Stimulated activated naive CD4-positive, alpha-beta T cell treated with Interleukin-2 at 50 U/mL for 16 hours (primary cell): ENCODE data around the gene NEAT1.

ENCODE experiments used
- DNase-seq: peaks from one replicate; lab custom pipeline; 2025; lab: John Stamatoyannopoulos, UW

The NEAT1 gene

GRCh38 chr11:65422633-65423515, at the start of gene NEAT1:
TSS of gene NEAT1 (plus strand) at chr11:65422798.
- DNase-seq: peak; percentile 90

- DNase-seq: no peak
Measured at GRCh38 chr11:65373839-65374580, 48.6 kb upstream of the NEAT1 start.

DNA sequence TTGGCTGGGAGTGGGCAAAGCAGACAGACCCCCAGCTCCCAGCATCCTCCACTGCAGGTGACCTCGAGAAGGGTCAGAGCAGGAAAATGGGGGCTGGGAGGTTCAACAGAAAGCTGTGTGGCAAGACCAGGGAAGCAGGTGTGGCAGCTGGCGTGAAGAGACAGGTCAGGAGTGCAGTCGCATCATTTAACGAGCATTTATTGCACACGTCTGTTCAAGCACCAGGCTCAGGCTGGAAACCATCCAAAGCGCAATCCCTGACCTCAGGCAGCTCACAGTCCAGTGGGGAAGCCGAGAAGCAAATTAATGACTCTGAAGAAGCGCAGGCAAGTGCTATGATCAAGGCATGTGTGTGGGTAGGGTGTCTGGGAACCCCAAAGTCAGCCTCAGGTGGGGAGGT, 47.6 kb upstream of the NEAT1 start:
- no peak for DNase-seq

DNA sequence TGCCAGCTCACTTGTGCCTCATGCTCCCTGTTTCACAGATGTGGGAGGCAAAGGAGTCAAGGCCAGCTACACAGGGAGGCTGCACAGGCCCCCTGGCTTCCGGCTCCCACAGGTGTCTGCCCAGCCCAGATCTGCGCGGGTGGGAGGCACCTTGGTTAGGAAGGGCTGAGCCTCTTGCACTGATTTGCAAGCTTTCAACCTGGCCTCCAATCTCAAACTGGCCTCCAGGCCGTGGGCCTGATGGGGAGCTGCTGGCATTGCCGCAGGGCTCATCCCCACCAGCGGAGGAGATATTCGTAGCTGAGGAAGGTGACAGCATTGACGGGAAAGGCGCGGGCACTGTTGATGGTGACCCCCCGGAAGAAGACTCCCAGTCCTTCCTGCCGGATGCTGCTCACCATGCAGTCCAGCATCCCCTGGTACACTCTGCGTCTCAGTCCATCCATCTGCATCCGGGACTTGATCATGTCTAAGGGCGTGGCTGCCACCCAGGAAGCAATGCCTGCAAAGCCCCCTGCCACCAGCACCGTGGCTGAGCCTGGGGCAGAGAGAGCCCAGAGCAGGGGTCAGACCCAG, 46.4 kb upstream of the NEAT1 start:
- no peak for DNase-seq

DNA sequence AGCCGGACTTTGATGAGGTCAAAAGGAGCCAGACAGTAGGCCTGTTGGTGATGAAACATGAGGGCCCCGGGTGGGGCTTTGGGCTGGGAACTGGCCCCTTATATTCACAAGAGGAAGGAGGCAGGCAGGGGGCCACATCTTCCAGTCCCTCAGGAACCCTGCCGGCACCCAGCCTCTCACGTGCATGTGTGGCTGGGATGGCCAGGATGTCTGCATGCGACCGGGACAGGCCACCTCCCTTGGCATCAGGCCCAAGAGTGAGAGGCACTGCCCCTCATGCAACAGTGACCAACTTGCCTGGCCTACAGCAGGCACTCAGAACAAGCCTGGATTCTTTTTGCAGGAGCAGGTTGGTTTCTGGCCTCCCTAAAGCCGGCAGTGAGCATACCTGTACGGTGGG, 45.6 kb upstream of the NEAT1 start:
- no peak for DNase-seq

DNA sequence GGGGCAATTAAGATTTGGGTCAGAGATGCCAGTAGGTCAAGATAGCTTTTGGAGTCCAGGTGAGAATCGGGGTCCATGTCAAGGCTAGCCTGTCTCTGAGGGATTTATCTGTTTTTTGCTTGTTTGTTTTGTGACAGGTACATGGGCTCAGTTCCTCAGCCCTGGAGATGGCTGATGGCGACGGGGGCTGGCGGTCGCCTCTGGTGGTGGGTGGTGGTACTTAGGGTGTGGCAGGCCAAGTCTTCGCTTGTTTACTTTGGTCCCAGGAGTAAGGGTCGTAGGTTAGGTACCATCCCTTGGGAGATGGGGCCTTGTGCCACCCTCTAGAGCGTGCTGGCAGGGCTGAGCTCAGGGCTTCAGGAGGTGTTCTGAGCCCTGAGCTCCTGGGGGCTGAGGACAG, 44.8 kb upstream of the NEAT1 start:
- no peak for DNase-seq

GRCh38 chr11:65378208-65378927, 44.2 kb upstream of the NEAT1 start:
- DNase-seq: no peak

- DNase-seq: no peak
Measured at GRCh38 chr11:65378928-65379638, 43.5 kb upstream of the NEAT1 start.

DNA sequence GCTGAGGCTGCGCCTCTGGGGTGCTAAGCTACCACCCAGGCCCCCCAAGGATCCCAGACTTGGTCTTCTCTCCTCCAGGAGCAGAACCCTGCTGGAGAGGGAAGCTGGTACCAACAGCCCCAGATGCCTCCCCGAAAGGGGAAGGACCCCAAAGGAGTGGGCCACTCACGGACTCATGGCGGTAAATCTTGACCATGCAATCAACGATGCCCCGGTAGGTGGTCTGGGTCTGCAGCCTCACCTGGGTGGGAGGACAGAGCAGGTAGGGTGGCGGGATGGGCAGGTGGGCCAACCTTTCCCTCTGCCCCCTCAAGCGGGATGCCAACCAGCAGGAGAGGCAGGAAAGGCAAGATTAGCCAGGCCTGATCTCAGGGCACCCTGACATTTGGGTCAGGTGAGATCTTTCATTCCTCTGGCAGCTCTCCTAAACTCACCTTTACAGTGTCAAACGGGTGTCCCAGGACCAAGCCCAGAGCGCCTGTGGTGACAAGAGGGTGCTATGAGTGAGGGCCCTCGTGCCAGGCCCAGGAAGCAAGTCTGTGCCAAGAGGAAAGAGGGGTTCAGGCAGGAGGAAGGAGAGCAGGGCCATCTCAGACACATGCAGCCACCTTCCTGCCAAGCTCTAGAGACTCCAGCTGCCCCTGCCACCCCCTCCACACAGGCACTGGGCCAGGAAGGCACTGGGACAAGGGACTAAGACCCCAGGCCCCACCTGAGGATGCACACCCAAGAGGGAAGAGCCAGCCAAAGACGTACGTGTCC, 42.7 kb upstream of the NEAT1 start:
- no peak for DNase-seq

DNA sequence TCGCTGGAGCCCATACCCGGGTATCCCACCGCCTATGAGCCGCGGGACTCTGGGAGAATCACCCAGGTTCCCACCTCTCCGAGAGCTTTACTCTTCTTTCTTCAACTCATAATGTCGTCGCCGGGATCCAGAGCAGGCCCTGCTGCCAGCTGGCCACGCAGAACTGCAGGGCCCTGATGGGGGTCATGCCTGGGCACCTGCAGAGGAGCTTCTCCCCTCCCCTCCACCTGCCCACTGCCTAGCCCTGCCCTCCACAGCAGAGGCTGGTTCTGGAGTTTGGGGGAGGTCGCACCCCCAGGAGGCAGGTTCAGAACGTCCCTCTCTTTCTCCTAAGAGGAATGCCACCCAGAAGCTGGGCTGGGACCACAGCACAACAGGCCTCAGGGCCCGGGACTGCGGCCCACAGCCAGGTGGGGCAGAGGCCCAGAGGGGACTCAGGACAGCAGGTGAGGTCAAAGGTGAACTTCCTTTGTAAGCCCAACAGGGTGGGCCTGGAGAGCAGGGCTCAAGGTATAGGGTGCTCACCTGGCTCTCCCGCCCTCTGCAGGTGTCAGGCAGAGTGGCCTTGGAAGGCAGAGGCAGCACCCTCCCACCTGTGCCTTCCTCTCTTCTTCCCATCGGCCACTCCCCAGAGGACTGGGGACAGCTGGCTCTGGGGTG, 42.0 kb upstream of the NEAT1 start:
- no peak for DNase-seq

DNA sequence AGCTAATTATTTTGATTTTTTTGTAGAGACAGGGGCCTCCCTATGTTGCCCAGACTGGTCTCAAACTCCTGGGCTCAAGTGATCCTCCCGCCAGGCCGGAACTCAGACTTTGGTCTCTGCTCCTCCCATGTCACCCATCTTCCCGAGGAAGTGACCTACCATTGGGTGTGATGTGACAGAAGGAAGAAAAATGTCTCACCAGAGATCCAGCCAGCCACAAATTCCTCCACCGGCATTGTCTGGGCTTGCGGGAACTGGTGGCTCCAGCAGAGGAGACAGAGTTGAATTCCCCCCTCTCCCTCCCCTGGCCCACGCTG, 40.9 kb upstream of the NEAT1 start:
- DNase-seq: peak; percentile 39

DNA sequence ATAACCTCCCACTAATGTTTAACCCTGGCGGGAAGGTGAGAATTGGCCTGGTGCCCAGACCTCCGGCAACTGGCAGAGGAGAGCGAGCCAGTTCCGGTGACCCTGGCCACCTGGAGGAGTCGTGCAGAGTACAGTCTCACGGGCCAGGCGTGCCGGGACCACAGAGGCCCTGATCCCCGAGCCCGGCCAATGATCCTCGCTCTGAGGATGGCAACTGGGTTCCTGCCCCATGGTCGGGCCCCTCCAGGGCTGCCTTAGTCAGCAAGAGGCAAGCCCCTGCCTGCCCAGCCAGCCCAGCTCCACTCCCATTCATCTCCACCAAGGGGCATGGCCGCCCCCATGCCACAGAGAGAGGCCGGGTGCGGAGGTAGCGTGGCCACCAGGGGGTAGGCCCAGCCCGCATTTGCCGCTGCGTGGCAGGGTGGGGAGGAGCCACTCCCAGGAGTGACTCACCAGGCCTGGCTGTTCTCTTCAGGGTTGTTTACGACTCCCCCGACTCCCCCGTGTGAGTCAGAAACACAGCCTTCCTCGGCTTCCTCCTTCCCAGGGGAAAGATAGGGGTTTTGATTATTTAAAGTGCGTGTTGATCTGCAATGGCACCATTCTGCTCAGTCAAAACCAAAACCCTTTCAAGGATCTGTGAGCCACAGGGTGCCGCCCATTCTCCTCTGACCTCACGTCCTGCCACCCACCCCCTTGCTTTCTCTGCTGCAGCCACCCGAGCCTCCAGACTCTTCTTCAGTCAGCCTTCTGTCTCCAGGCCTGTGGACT, 40.4 kb upstream of the NEAT1 start, which contains the start of gene SLC25A45:
TSS of gene SLC25A45 (minus strand) at position 614 of the 771 bp plus-strand sequence. CDS start 695 bp downstream, outside the sequence.
- DNase-seq: peak; percentile 94

- no peak for DNase-seq
Measured at GRCh38 chr11:65382804-65383368, 39.7 kb upstream of the NEAT1 start.

DNA sequence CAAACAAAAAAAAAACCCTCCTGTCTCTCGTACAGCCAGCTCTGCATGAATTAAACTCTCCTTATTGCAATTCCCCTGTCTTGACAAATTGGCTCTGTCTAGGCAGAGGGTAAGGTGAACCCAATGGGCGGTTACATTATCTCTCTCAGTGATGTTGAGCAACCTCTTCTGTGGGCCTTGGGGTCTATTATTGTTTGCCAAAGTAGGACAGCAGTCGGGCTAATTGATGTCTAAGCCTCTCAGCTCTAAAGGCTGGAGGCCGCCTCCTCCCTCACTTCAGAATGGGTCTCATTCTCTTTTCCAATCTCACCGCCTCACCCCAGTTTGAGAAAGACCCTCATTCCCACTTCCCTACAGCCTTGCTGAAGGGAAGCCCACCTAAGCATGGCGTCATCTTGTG, 38.8 kb upstream of the NEAT1 start:
- DNase-seq: no peak

- no peak for DNase-seq
Measured at GRCh38 chr11:65384301-65384889, 38.2 kb upstream of the NEAT1 start.

- DNase-seq: peak; percentile 83
Measured at GRCh38 chr11:65386307-65387140, 36.1 kb upstream of the NEAT1 start, which contains the start of gene FRMD8. TSS of gene FRMD8 (plus strand) at chr11:65386637. CDS start at chr11:65387037, 400 bp downstream.

GRCh38 chr11:65388731-65389130, 33.9 kb upstream of the NEAT1 start:
- DNase-seq: no peak
